ENCODE data around the gene KCNJ10. TPM values are rescaled to one million over a fixed set of nuclear protein-coding genes. Genes with fewer than 3 reads are reported as not detected.
A peak's percentile ranks its signal among the peaks of the same experiment; 100 is the strongest.

Gene KCNJ10
- total RNA-seq, 4 donors from 2014 or later = 6.5 to 13.5 (median 8.8) TPM

DNA sequence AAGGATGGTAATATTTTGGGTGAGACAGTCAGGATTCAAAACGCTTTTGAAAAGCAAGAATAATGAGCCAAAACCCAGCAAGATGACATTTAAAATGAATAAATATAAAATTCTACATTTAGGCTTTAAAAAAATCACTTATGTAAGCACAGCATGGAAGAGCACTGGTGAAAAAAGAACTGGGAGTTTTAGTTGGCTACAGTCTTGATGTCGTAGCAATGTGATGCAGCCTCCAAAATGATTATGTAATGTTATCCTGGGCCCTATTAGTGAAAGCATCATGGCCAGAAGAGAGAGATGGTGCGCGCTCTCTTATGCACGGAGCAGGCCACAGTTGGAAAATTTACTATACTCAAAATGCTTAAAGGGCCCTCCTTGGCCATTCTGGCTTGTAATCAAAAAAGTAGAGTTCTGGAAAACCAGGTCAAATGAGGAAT is 16.5 kb upstream of the KCNJ10 start:
- Histone ChIP-seq H3K27ac (peak overlapping the region; percentile 50 to 81 (median 54)), H3K4me3 (no peak overlapping the region), H3K36me3 (peaks cover 0 to 44% (median 0%) of the 10 kb centered on the region in 3 donors), H3K27me3 (peaks cover 0 to 22% of the 10 kb centered on the region in 2 donors), H3K9me3 (no peaks in the 10 kb centered on the region), H3K4me1 (peaks cover 0 to 19% (median 0%) of the 10 kb centered on the region in 4 donors)
- WGBS, 2 donors = 60 to 69% methylated on average over 5 of the region's 5 CpGs
- no peak for DNase-seq (ENCODE audit: low spot score in 2 of 2)
- TF ChIP-seq POLR2A (IDR thresholded peaks at IDR 0.05) (no peak), EP300 (IDR thresholded peaks at IDR 0.05) (peak in 1 of 2 donors; percentile 13)
- TF ChIP-seq, protein P1, sequence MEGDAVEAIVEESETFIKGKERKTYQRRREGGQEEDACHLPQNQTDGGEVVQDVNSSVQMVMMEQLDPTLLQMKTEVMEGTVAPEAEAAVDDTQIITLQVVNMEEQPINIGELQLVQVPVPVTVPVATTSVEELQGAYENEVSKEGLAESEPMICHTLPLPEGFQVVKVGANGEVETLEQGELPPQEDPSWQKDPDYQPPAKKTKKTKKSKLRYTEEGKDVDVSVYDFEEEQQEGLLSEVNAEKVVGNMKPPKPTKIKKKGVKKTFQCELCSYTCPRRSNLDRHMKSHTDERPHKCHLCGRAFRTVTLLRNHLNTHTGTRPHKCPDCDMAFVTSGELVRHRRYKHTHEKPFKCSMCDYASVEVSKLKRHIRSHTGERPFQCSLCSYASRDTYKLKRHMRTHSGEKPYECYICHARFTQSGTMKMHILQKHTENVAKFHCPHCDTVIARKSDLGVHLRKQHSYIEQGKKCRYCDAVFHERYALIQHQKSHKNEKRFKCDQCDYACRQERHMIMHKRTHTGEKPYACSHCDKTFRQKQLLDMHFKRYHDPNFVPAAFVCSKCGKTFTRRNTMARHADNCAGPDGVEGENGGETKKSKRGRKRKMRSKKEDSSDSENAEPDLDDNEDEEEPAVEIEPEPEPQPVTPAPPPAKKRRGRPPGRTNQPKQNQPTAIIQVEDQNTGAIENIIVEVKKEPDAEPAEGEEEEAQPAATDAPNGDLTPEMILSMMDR (IDR thresholded peaks at IDR 0.05) = no peak

DNA sequence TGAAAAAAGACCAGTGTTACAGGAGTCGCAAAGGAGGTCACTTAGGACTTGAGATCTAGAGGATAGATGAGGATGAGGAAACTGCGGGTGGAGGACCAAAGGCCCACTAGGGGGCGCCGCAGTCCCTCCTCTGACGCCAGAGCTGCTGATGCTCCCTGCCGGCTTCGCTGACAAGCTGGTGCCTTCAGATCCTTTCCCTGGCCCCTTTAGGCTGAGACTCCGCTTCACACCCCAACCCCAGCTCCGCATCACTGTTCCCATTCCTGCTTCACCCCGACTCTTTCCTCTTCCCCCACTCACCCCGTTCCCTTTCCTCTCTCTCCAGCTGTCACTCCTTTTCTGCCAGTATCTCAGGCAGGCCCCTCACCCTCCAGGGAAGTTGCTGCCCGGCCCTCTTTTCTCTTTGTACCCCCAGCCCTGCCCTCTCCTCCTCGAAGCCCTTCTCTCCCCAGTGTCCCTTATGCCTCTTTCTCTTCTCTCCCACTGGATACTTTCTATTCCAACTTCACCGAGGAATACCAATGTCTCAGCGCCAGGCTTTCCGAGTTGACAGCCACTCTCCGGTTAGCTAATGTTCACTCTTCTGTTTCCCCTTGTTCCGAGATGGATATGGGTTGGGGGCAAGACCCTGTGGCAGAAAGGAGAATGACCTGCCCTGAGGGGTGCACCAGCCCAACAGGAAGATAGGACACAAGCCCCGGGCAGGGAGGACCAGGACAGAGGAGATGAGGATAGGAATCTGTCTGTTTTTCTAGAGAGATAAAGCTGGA is 15.9 kb upstream of the KCNJ10 start:
- Histone ChIP-seq H3K9me3 (no peaks in the 10 kb centered on the region), H3K27me3 (peaks cover 0 to 28% of the 10 kb centered on the region in 2 donors), H3K27ac (peak overlapping the region; percentile 50 to 81 (median 54)), H3K36me3 (peaks cover 0 to 38% (median 0%) of the 10 kb centered on the region in 3 donors), H3K4me3 (no peak overlapping the region), H3K4me1 (peaks cover 0 to 21% (median 0%) of the 10 kb centered on the region in 4 donors)
- 44 to 45% methylated on average over 19 of the region's 19 CpGs for WGBS, 2 donors
- TF ChIP-seq, protein P1 (IDR thresholded peaks at IDR 0.05) = peak; percentile 79 to 92 (median 81)
- TF ChIP-seq POLR2A (IDR thresholded peaks at IDR 0.05) (no peak), EP300 (IDR thresholded peaks at IDR 0.05) (peak in 1 of 2 donors; percentile 25)
- peak; percentile 70 to 78 for DNase-seq (ENCODE audit: low spot score in 2 of 2)

DNA sequence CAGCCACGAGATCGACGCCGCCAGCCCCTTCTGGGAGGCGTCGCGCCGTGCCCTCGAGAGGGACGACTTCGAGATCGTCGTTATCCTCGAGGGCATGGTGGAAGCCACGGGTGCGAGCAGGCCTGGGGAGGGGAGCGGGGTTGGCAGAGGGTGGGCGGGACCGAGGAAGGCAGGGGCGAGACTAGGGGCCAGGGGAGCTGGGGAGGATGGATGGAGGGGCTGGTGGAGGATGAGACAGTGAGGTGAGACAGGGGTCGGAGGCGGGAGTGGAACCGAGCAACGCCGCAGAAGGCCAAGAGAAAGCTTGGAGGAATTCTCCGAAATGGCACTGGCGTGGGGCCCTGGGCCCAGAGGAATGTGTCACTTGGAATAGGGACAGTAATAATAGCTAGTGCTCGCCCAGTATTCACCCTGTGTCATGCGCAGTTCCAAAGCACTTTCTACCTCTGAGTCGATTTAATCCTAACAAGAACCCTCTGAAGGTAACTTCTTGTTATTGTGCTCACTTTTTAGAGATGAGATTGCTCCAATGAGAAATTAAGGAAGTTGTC is 14.9 kb upstream of the KCNJ10 start:
- Histone ChIP-seq H3K36me3 (peaks cover 0 to 28% (median 0%) of the 10 kb centered on the region in 3 donors), H3K4me3 (no peak overlapping the region), H3K4me1 (peaks cover 0 to 21% (median 0%) of the 10 kb centered on the region in 4 donors), H3K27ac (no peak overlapping the region), H3K9me3 (no peaks in the 10 kb centered on the region), H3K27me3 (peaks cover 0 to 39% of the 10 kb centered on the region in 2 donors)
- DNase-seq (ENCODE audit: low spot score in 2 of 2) = no peak
- TF ChIP-seq POLR2A (IDR thresholded peaks at IDR 0.05) (no peak), EP300 (IDR thresholded peaks at IDR 0.05) (no peak)
- TF ChIP-seq, protein P1 (IDR thresholded peaks at IDR 0.05) = no peak
- 79 to 87% methylated on average over 30 of the region's 30 CpGs for WGBS, 2 donors

DNA sequence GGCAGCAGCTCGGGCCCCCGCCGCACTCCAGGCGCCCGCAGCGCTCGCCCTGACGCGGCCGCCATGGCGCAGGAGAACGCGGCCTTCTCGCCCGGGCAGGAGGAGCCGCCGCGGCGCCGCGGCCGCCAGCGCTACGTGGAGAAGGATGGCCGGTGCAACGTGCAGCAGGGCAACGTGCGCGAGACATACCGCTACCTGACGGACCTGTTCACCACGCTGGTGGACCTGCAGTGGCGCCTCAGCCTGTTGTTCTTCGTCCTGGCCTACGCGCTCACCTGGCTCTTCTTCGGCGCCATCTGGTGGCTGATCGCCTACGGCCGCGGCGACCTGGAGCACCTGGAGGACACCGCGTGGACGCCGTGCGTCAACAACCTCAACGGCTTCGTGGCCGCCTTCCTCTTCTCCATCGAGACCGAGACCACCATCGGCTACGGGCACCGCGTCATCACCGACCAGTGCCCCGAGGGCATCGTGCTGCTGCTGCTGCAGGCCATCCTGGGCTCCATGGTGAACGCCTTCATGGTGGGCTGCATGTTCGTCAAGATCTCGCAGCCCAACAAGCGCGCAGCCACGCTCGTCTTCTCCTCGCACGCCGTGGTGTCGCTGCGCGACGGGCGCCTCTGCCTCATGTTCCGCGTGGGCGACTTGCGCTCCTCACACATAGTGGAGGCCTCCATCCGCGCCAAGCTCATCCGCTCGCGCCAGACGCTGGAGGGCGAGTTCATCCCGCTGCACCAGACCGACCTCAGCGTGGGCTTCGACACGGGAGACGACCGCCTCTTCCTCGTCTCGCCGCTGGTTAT is 14.2 kb upstream of the KCNJ10 start:
- peak; percentile 62 to 71 for DNase-seq (ENCODE audit: low spot score in 2 of 2)
- Histone ChIP-seq H3K36me3 (peaks cover 0 to 21% (median 0%) of the 10 kb centered on the region in 3 donors), H3K4me3 (peak overlapping the region in 3 of 4 donors; percentile 18 to 43 (median 28)), H3K4me1 (peaks cover 0 to 21% (median 0%) of the 10 kb centered on the region in 4 donors), H3K27me3 (peaks cover 0 to 44% of the 10 kb centered on the region in 2 donors), H3K9me3 (no peaks in the 10 kb centered on the region), H3K27ac (no peak overlapping the region)
- TF ChIP-seq EP300 (IDR thresholded peaks at IDR 0.05) = no peak
- TF ChIP-seq, protein P1 (IDR thresholded peaks at IDR 0.05) = peak; percentile 37 to 74 (median 62)
- 45 to 47% methylated on average over 79 to 84 of the region's 96 CpGs for WGBS, 2 donors
